ENCODE measurements around the gene MT1HL1. TPM values are rescaled to one million over a fixed set of nuclear protein-coding genes. Genes with fewer than 3 reads are reported as not detected.

The MT1HL1 gene
- total and polyA plus RNA-seq, 2 of the 8 experiments (the other 6 are each of a cell fraction or from before 2014, with no cell fraction given): not detected

DNA sequence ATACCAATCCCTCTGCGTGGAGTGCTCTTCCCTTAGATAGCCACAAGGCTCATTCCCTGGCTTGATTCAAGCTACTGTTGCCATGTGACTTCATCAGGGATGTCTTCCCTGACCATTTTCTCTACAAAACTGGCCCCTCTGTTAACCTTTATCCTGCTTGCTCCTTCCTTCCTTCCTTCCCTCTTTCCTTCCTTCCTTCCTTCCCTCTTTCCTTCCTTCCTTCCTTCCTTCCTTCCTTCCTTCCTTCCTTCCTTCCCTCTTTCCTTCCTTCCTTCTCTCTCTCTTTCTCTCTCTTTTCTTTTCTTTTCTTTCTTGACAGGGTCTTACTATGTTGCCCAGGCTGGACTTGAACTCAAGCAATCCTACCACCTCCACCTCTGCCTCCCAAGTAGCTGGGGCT is 31.5 kb upstream of the MT1HL1 start (continued):
- TF ChIP-seq, protein P1, sequence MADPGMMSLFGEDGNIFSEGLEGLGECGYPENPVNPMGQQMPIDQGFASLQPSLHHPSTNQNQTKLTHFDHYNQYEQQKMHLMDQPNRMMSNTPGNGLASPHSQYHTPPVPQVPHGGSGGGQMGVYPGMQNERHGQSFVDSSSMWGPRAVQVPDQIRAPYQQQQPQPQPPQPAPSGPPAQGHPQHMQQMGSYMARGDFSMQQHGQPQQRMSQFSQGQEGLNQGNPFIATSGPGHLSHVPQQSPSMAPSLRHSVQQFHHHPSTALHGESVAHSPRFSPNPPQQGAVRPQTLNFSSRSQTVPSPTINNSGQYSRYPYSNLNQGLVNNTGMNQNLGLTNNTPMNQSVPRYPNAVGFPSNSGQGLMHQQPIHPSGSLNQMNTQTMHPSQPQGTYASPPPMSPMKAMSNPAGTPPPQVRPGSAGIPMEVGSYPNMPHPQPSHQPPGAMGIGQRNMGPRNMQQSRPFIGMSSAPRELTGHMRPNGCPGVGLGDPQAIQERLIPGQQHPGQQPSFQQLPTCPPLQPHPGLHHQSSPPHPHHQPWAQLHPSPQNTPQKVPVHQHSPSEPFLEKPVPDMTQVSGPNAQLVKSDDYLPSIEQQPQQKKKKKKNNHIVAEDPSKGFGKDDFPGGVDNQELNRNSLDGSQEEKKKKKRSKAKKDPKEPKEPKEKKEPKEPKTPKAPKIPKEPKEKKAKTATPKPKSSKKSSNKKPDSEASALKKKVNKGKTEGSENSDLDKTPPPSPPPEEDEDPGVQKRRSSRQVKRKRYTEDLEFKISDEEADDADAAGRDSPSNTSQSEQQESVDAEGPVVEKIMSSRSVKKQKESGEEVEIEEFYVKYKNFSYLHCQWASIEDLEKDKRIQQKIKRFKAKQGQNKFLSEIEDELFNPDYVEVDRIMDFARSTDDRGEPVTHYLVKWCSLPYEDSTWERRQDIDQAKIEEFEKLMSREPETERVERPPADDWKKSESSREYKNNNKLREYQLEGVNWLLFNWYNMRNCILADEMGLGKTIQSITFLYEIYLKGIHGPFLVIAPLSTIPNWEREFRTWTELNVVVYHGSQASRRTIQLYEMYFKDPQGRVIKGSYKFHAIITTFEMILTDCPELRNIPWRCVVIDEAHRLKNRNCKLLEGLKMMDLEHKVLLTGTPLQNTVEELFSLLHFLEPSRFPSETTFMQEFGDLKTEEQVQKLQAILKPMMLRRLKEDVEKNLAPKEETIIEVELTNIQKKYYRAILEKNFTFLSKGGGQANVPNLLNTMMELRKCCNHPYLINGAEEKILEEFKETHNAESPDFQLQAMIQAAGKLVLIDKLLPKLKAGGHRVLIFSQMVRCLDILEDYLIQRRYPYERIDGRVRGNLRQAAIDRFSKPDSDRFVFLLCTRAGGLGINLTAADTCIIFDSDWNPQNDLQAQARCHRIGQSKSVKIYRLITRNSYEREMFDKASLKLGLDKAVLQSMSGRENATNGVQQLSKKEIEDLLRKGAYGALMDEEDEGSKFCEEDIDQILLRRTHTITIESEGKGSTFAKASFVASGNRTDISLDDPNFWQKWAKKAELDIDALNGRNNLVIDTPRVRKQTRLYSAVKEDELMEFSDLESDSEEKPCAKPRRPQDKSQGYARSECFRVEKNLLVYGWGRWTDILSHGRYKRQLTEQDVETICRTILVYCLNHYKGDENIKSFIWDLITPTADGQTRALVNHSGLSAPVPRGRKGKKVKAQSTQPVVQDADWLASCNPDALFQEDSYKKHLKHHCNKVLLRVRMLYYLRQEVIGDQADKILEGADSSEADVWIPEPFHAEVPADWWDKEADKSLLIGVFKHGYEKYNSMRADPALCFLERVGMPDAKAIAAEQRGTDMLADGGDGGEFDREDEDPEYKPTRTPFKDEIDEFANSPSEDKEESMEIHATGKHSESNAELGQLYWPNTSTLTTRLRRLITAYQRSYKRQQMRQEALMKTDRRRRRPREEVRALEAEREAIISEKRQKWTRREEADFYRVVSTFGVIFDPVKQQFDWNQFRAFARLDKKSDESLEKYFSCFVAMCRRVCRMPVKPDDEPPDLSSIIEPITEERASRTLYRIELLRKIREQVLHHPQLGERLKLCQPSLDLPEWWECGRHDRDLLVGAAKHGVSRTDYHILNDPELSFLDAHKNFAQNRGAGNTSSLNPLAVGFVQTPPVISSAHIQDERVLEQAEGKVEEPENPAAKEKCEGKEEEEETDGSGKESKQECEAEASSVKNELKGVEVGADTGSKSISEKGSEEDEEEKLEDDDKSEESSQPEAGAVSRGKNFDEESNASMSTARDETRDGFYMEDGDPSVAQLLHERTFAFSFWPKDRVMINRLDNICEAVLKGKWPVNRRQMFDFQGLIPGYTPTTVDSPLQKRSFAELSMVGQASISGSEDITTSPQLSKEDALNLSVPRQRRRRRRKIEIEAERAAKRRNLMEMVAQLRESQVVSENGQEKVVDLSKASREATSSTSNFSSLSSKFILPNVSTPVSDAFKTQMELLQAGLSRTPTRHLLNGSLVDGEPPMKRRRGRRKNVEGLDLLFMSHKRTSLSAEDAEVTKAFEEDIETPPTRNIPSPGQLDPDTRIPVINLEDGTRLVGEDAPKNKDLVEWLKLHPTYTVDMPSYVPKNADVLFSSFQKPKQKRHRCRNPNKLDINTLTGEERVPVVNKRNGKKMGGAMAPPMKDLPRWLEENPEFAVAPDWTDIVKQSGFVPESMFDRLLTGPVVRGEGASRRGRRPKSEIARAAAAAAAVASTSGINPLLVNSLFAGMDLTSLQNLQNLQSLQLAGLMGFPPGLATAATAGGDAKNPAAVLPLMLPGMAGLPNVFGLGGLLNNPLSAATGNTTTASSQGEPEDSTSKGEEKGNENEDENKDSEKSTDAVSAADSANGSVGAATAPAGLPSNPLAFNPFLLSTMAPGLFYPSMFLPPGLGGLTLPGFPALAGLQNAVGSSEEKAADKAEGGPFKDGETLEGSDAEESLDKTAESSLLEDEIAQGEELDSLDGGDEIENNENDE (IDR thresholded peaks at IDR 0.05; ENCODE audit: insufficient replicate concordance, low read length): no peak
- TF ChIP-seq TEAD4 (IDR thresholded peaks at IDR 0.05; ENCODE audit: low read depth, low read length): no peak
- no peak for TF ChIP-seq ZNF274 (IDR thresholded peaks at IDR 0.05; ENCODE audit: borderline replicate concordance, extremely low read depth, low read length)
- TF ChIP-seq SP4 (IDR thresholded peaks at IDR 0.05; ENCODE audit: low read length): no peak
- TF ChIP-seq SP1 (IDR thresholded peaks at IDR 0.05; ENCODE audit: low read depth, low read length): no peak
- TF ChIP-seq SIX5 (IDR thresholded peaks at IDR 0.05; ENCODE audit: low read depth, low read length): no peak
- TF ChIP-seq SIN3A (conservative IDR thresholded peaks at IDR 0.05 in 1 of 2, IDR thresholded peaks at IDR 0.05 in 1 of 2; ENCODE audit: low read depth in 1 of 2, low read length in 2 of 2): no peak
- TF ChIP-seq, protein P2, sequence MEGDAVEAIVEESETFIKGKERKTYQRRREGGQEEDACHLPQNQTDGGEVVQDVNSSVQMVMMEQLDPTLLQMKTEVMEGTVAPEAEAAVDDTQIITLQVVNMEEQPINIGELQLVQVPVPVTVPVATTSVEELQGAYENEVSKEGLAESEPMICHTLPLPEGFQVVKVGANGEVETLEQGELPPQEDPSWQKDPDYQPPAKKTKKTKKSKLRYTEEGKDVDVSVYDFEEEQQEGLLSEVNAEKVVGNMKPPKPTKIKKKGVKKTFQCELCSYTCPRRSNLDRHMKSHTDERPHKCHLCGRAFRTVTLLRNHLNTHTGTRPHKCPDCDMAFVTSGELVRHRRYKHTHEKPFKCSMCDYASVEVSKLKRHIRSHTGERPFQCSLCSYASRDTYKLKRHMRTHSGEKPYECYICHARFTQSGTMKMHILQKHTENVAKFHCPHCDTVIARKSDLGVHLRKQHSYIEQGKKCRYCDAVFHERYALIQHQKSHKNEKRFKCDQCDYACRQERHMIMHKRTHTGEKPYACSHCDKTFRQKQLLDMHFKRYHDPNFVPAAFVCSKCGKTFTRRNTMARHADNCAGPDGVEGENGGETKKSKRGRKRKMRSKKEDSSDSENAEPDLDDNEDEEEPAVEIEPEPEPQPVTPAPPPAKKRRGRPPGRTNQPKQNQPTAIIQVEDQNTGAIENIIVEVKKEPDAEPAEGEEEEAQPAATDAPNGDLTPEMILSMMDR (IDR thresholded peaks at IDR 0.05; ENCODE audit: control extremely low read depth in 1 of 3, insufficient read depth in 1 of 3, low read depth in 1 of 3, low read length in 3 of 3): no peak
- TF ChIP-seq, protein P3, sequence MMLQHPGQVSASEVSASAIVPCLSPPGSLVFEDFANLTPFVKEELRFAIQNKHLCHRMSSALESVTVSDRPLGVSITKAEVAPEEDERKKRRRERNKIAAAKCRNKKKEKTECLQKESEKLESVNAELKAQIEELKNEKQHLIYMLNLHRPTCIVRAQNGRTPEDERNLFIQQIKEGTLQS (IDR thresholded peaks at IDR 0.05; ENCODE audit: insufficient read depth, low read depth, low read length): no peak
